GM18907 (cell line): ENCODE data around the gene NEU3.
A peak's percentile ranks its signal among the peaks of the same experiment; 100 is the strongest.
"Not testable (repeated sequence)": the region's sequence is repeated elsewhere in the genome, so short reads cannot be mapped to it uniquely, and the experiment has no call there.

ENCODE experiments used
- ATAC-seq: cut with Tn5 transposase; IDR thresholded peaks from one replicate; pipeline ENCODE4 v1.9.1; 2021; ENCODE audit warnings: mild to moderate bottlenecking, moderate library complexity; ENCODE audit not compliant: unreplicated experiment

Gene NEU3

GRCh38 chr11:74988541-74989259 lies at the start of gene NEU3:
Gene NEU3 (plus strand): TSS chr11:74988933. CDS start chr11:74989061, 128 bp downstream.
- ATAC-seq: peak; percentile 84

- no peak for ATAC-seq
Measured at GRCh38 chr11:74941492-74941891, 47.2 kb upstream of the NEU3 start.

GRCh38 chr11:74942073-74942759 lies 46.5 kb upstream of the NEU3 start:
- no peak for ATAC-seq

GRCh38 chr11:74948546-74948897 lies 40.2 kb upstream of the NEU3 start:
- ATAC-seq: peak; percentile 5

GRCh38 chr11:74948898-74949752 lies 39.6 kb upstream of the NEU3 start, which contains the start of the genes SPCS2 and XRRA1:
Gene SPCS2 (plus strand): TSS chr11:74949266. CDS start chr11:74949286, 20 bp downstream.
Gene XRRA1 (minus strand): TSS chr11:74949091. CDS start chr11:74940878, 8,213 bp downstream.
- peak; percentile 93 for ATAC-seq

- no peak for ATAC-seq
Measured at GRCh38 chr11:74949753-74950137, 39.0 kb upstream of the NEU3 start.

GRCh38 chr11:74950374-74950969 lies 38.3 kb upstream of the NEU3 start:
- no peak for ATAC-seq

GRCh38 chr11:74951226-74951625 lies 37.5 kb upstream of the NEU3 start:
- no peak for ATAC-seq

- no peak for ATAC-seq
Measured at GRCh38 chr11:74952752-74953151, 36.0 kb upstream of the NEU3 start.

- no peak for ATAC-seq
Measured at GRCh38 chr11:74953451-74953850, 35.3 kb upstream of the NEU3 start.

GRCh38 chr11:74954199-74954598 lies 34.5 kb upstream of the NEU3 start:
- ATAC-seq: no peak

- ATAC-seq: no peak
Measured at GRCh38 chr11:74956397-74957015, 32.2 kb upstream of the NEU3 start.

GRCh38 chr11:74957937-74958629 lies 30.6 kb upstream of the NEU3 start:
- ATAC-seq: no peak

GRCh38 chr11:74960128-74960527 lies 28.6 kb upstream of the NEU3 start:
- ATAC-seq: not testable (repeated sequence)

- no peak for ATAC-seq
Measured at GRCh38 chr11:74966651-74967050, 22.1 kb upstream of the NEU3 start.

- ATAC-seq: no peak
Measured at GRCh38 chr11:74970852-74971395, 17.8 kb upstream of the NEU3 start.

- ATAC-seq: no peak
Measured at GRCh38 chr11:74971424-74971823, 17.3 kb upstream of the NEU3 start.

- ATAC-seq: no peak
Measured at GRCh38 chr11:74978041-74978440, 10.7 kb upstream of the NEU3 start.

GRCh38 chr11:74980634-74981033 lies 8.1 kb upstream of the NEU3 start:
- no peak for ATAC-seq

GRCh38 chr11:74981888-74982287 lies 6.8 kb upstream of the NEU3 start:
- no peak for ATAC-seq
